Neural cell (in vitro differentiated cells): Measurements from ENCODE around the gene USP3. TPM values are rescaled to one million over a fixed set of nuclear protein-coding genes. Genes with fewer than 3 reads are reported as not detected.

Experiments
- H2AFZ ChIP-seq: fragments of 200-600, 300-800 bp; sonication (generic), shearing (Covaris generic); 2 replicates; pipeline ENCODE4 v1.6.0; 2014; ENCODE audit warnings: low read depth, mild to moderate bottlenecking, antibody characterized with exemption, low read length, moderate library complexity
- H3F3A ChIP-seq: fragments of 200-600 bp; shearing (Covaris generic); 2 replicates; pipeline ENCODE4 v1.6.1; 2016; ENCODE audit warnings: mild to moderate bottlenecking, moderate library complexity, mixed read lengths, antibody characterized with exemption, low read length; ENCODE audit not compliant: insufficient read depth, poor library complexity, severe bottlenecking
- H3K27ac ChIP-seq: fragments of 200-600, 300-800 bp; sonication (generic), shearing (Covaris generic); 2 replicates; pipeline ENCODE4 v1.5.1; 2014; ENCODE audit warnings: mild to moderate bottlenecking, low read length, moderate library complexity
- H3K27me3 ChIP-seq: fragments of 300-800, 200-600 bp; sonication (generic), shearing (Covaris generic); 2 replicates; pipeline ENCODE4 v1.6.0; 2014; ENCODE audit warnings: mild to moderate bottlenecking, low read depth, low read length, moderate library complexity; ENCODE audit not compliant: insufficient read depth
- H3K36me3 ChIP-seq: fragments of 300-800, 200-600 bp; sonication (generic), shearing (Covaris generic); 2 replicates; pipeline ENCODE4 v1.5.1; 2014; ENCODE audit warnings: mild to moderate bottlenecking, antibody characterized with exemption, low read length, moderate library complexity; ENCODE audit not compliant: insufficient read depth
- H3K4me2 ChIP-seq: fragments of 300-800, 200-600 bp; sonication (generic), shearing (Covaris generic); 2 replicates; pipeline ENCODE4 v1.6.0; 2014; ENCODE audit warnings: mild to moderate bottlenecking, low read length
- H3K4me3 ChIP-seq: fragments of 300-800, 200-600 bp; sonication (generic), shearing (Covaris generic); 2 replicates; pipeline ENCODE4 v1.5.1; 2014; ENCODE audit warnings: mild to moderate bottlenecking, low read length, moderate library complexity
- H3K79me2 ChIP-seq: fragments of 200-600 bp; shearing (Covaris generic); replicated peaks from 2 replicates; pipeline ENCODE4 v1.6.0; 2014; ENCODE audit warnings: mild to moderate bottlenecking, low read length, moderate library complexity; ENCODE audit not compliant: insufficient read depth
- H3K9ac ChIP-seq: fragments of 300-800, 200-600 bp; sonication (generic), shearing (Covaris generic); 2 replicates; pipeline ENCODE4 v1.6.1; 2016; ENCODE audit warnings: mild to moderate bottlenecking, low read length, mixed read lengths
- H3K9me2 ChIP-seq: fragments of 200-600 bp; shearing (Covaris generic); 2 replicates; pipeline ENCODE4 v1.6.1; 2016; ENCODE audit warnings: mild to moderate bottlenecking, low read length, mixed read lengths; ENCODE audit not compliant: insufficient read depth
- H3K9me3 ChIP-seq: fragments of 200-600, 300-800 bp; sonication (generic), shearing (Covaris generic); 2 replicates; pipeline ENCODE4 v1.6.1; 2016; ENCODE audit warnings: mild to moderate bottlenecking, mixed run types, low read length, moderate library complexity, mixed read lengths
- H4K20me1 ChIP-seq: fragments of 200-600 bp; shearing (Covaris generic); 2 replicates; pipeline ENCODE4 v1.6.1; 2016; ENCODE audit warnings: mild to moderate bottlenecking, mixed run types; ENCODE audit not compliant: insufficient read depth
- CTCF ChIP-seq: fragments of 450-650 bp; IDR thresholded peaks from 2 replicates; pipeline ENCODE4 v1.5.1; 2014; ENCODE audit warnings: antibody characterized with exemption, mild to moderate bottlenecking, moderate library complexity; ENCODE audit not compliant: poor library complexity, severe bottlenecking
- EP300 ChIP-seq: fragments of 450-650 bp; conservative IDR thresholded peaks from 2 replicates; pipeline ENCODE4 v1.6.1; 2014; ENCODE audit warnings: antibody characterized with exemption, mild to moderate bottlenecking, moderate library complexity; ENCODE audit not compliant: poor library complexity, severe bottlenecking
- EZH2 ChIP-seq: fragments of 200-600, 300-800 bp; shearing (Covaris generic), sonication (generic); IDR thresholded peaks from 2 replicates; pipeline ENCODE4 v1.6.1; 2014; ENCODE audit warnings: antibody characterized with exemption, low read length, borderline replicate concordance, mild to moderate bottlenecking; ENCODE audit not compliant: insufficient read depth, poor library complexity, severe bottlenecking
- MXI1 ChIP-seq: fragments of 450-650 bp; conservative IDR thresholded peaks from 2 replicates; pipeline ENCODE4 v1.6.1; 2014; ENCODE audit warnings: antibody characterized with exemption, mild to moderate bottlenecking; ENCODE audit not compliant: poor library complexity, severe bottlenecking
- POLR2AphosphoS5 ChIP-seq: IDR thresholded peaks from 2 replicates; pipeline ENCODE4 v1.6.1; 2012
- RAD21 ChIP-seq: fragments of 450-650 bp; conservative IDR thresholded peaks from 2 replicates; pipeline ENCODE4 v1.6.1; 2014; ENCODE audit warnings: antibody characterized with exemption, mild to moderate bottlenecking, moderate library complexity
- REST ChIP-seq: IDR thresholded peaks from 2 replicates; pipeline ENCODE4 v1.6.1; 2012; ENCODE audit warnings: borderline replicate concordance
- SMC3 ChIP-seq: fragments of 450-650 bp; conservative IDR thresholded peaks from 2 replicates; pipeline ENCODE4 v1.6.1; 2014; ENCODE audit warnings: antibody characterized with exemption, mild to moderate bottlenecking, moderate library complexity; ENCODE audit not compliant: poor library complexity
- TAF1 ChIP-seq: IDR thresholded peaks from 2 replicates; pipeline ENCODE4 v1.6.1; 2012; ENCODE audit warnings: low read depth
- polyA plus RNA-seq: library from polyadenylated mRNA; depleted of rRNA; stranded (reverse); fragments of >200 nt; gene quantifications from 2 replicates; pipeline ENCODE4 v1.2.3, GENCODE V29; 2014

The USP3 gene
- polyA plus RNA-seq, 1 donor from 2014 or later = 68.0 TPM

- Histone ChIP-seq H3K27ac (no peak overlapping the region), H3K4me3 (no peak overlapping the region), H4K20me1 (no peaks in the 10 kb centered on the region), H3K9me2 (no peaks in the 10 kb centered on the region), H3K27me3 (no peaks in the 10 kb centered on the region), H3F3A (no peaks in the 10 kb centered on the region), H3K79me2 (no peaks in the 10 kb centered on the region), H3K9me3 (no peaks in the 10 kb centered on the region), H3K36me3 (no peaks in the 10 kb centered on the region), H2AFZ (no peak overlapping the region), H3K4me2 (no peak overlapping the region), H3K9ac (no peak overlapping the region)
- TF ChIP-seq RAD21 (no peak), CTCF (no peak), TAF1 (no peak), MXI1 (no peak), EP300 (no peak), POLR2AphosphoS5 (no peak), REST (no peak), SMC3 (no peak), EZH2 (no peak)
Measured at GRCh38 chr15:63491979-63492378, 12.4 kb upstream of the USP3 start.

- no peaks in the 10 kb centered on the region for H3K79me2 ChIP-seq
- H3F3A ChIP-seq = no peaks in the 10 kb centered on the region
- H4K20me1 ChIP-seq = no peaks in the 10 kb centered on the region
- no peaks in the 10 kb centered on the region for H3K9me3 ChIP-seq
- H3K9me2 ChIP-seq = no peaks in the 10 kb centered on the region
- no peak overlapping the region for H3K9ac ChIP-seq
- H3K27ac ChIP-seq = no peak overlapping the region
- H2AFZ ChIP-seq = no peak overlapping the region
- H3K4me3 ChIP-seq = no peak overlapping the region
- no peak for TF ChIP-seq MXI1
- no peak for TF ChIP-seq CTCF
- no peak for TF ChIP-seq TAF1
- no peak for TF ChIP-seq EZH2
- TF ChIP-seq RAD21 = no peak
- TF ChIP-seq EP300 = no peak
- TF ChIP-seq REST = no peak
- TF ChIP-seq POLR2AphosphoS5 = no peak
- no peaks in the 10 kb centered on the region for H3K27me3 ChIP-seq
- no peaks in the 10 kb centered on the region for H3K36me3 ChIP-seq
- H3K4me2 ChIP-seq = no peak overlapping the region
Measured at GRCh38 chr15:63492541-63493077, 11.8 kb upstream of the USP3 start.
